ENCODE data around the gene FARP2. TPM values are rescaled to one million over a fixed set of nuclear protein-coding genes. Genes with fewer than 3 reads are reported as not detected.

The FARP2 gene
- total RNA-seq, 1 experiment from 2014 or later: 49.3 TPM

- no peak for DNase-seq (ENCODE audit: low read depth, low spot score)
- peaks cover 60% of the 10 kb centered on the region for H3K79me2 ChIP-seq (ENCODE audit: insufficient read depth, low read length)
- no peaks in the 10 kb centered on the region for H3K27me3 ChIP-seq (ENCODE audit: insufficient read depth, low read length)
- ChIA-PET CTCF (no interaction called here), POLR2A (no interaction called here), RAD21 (ENCODE audit: low non-redundant PET in 1 of 2, low total read pairs in 2 of 2, uncharacterized antibody in 2 of 2, unreplicated experiment in 2 of 2) (no interaction called here)
- H3K4me2 ChIP-seq (ENCODE audit: low read length): no peak overlapping the region
- ATAC-seq: no peak
- no peak overlapping the region for H2AFZ ChIP-seq (ENCODE audit: low read depth, low read length, poor library complexity, severe bottlenecking)
- no peaks in the 10 kb centered on the region for H3K9me3 ChIP-seq (ENCODE audit: control insufficient read depth in 1 of 2, insufficient read depth in 1 of 2, low read depth in 1 of 2, low read length in 2 of 2)
- no peak overlapping the region for H3K9ac ChIP-seq (ENCODE audit: low read length)
- intact Hi-C loops (cut with micrococcal nuclease): no loop called here
- H4K20me1 ChIP-seq (ENCODE audit: insufficient read depth): no peaks in the 10 kb centered on the region
- H3K4me1 ChIP-seq (ENCODE audit: control insufficient read depth in 1 of 2, insufficient read depth in 2 of 2, low read length in 2 of 2): peaks cover 7 to 13% of the 10 kb centered on the region in 2 experiments; a peak in 3 of 4 replicates
- BruUV-seq (replicated peaks): no TSS peak
- H3K27ac ChIP-seq (ENCODE audit: low read depth, low read length): no peak overlapping the region
- no peaks in the 10 kb centered on the region for H3K9me2 ChIP-seq (ENCODE audit: insufficient read depth)
- TF ChIP-seq YY1 (IDR thresholded peaks at IDR 0.05; ENCODE audit: extremely low read depth, insufficient replicate concordance, low read depth, low read length): no peak
- no peak for TF ChIP-seq SRF (IDR thresholded peaks at IDR 0.05; ENCODE audit: low read depth)
- no peak for TF ChIP-seq ZNF274 (IDR thresholded peaks at IDR 0.05; ENCODE audit: low read depth, low read length)
- TF ChIP-seq EZH2 (IDR thresholded peaks at IDR 0.05): no peak
- H3K36me3 ChIP-seq (ENCODE audit: control insufficient read depth in 1 of 2, insufficient read depth in 2 of 2, low read length in 2 of 2): peaks cover 6 to 13% of the 10 kb centered on the region in 2 experiments; a peak in 2 of 4 replicates
- no peak overlapping the region for H3K4me3 ChIP-seq (replicated peaks in 1 of 2; ENCODE audit: low read depth in 1 of 2, low read length in 2 of 2)
Measured at GRCh38 chr2:241502281-241502680, 146.2 kb downstream of the FARP2 start.

GRCh38 chr2:241503776-241504392, 147.8 kb downstream of the FARP2 start:
- Histone ChIP-seq H3K9me3 (ENCODE audit: control insufficient read depth in 1 of 2, insufficient read depth in 1 of 2, low read depth in 1 of 2, low read length in 2 of 2) (no peaks in the 10 kb centered on the region), H3K79me2 (ENCODE audit: insufficient read depth, low read length) (peaks cover 68% of the 10 kb centered on the region), H4K20me1 (ENCODE audit: insufficient read depth) (no peaks in the 10 kb centered on the region), H3K4me1 (ENCODE audit: control insufficient read depth in 1 of 2, insufficient read depth in 2 of 2, low read length in 2 of 2) (peaks cover 8 to 19% of the 10 kb centered on the region in 2 experiments), H3K4me2 (ENCODE audit: low read length) (no peak overlapping the region), H3K27ac (ENCODE audit: low read depth, low read length) (no peak overlapping the region), H2AFZ (ENCODE audit: low read depth, low read length, poor library complexity, severe bottlenecking) (no peak overlapping the region), H3K4me3 (replicated peaks in 1 of 2; ENCODE audit: low read depth in 1 of 2, low read length in 2 of 2) (no peak overlapping the region), H3K9ac (ENCODE audit: low read length) (no peak overlapping the region), H3K9me2 (ENCODE audit: insufficient read depth) (no peaks in the 10 kb centered on the region), H3K36me3 (ENCODE audit: control insufficient read depth in 1 of 2, insufficient read depth in 2 of 2, low read length in 2 of 2) (peaks cover 0 to 8% of the 10 kb centered on the region in 2 experiments; a peak in 2 of 4 replicates), H3K27me3 (ENCODE audit: insufficient read depth, low read length) (no peaks in the 10 kb centered on the region)
- BruUV-seq (replicated peaks): no TSS peak
- ChIA-PET POLR2A (no interaction called here), RAD21 (ENCODE audit: low non-redundant PET in 1 of 2, low total read pairs in 2 of 2, uncharacterized antibody in 2 of 2, unreplicated experiment in 2 of 2) (no interaction called here), CTCF (no interaction called here)
- intact Hi-C loops (cut with micrococcal nuclease): no loop called here
- DNase-seq (ENCODE audit: low read depth, low spot score) (no peak), ATAC-seq (no peak)
- TF ChIP-seq EZH2 (IDR thresholded peaks at IDR 0.05) (no peak), RAD21 (IDR thresholded peaks at IDR 0.05; ENCODE audit: low read depth) (no peak), ZFX (IDR thresholded peaks at IDR 0.05) (no peak), SIN3A (IDR thresholded peaks at IDR 0.05; ENCODE audit: low read depth) (no peak), EGR1 (IDR thresholded peaks at IDR 0.05; ENCODE audit: low read depth) (no peak), SRF (IDR thresholded peaks at IDR 0.05; ENCODE audit: low read depth) (no peak), SP1 (IDR thresholded peaks at IDR 0.05; ENCODE audit: low read depth) (no peak), POLR2AphosphoS5 (IDR thresholded peaks at IDR 0.05; ENCODE audit: low read depth, low read length) (no peak), JUND (IDR thresholded peaks at IDR 0.05) (no peak)
- TF ChIP-seq, protein P1, sequence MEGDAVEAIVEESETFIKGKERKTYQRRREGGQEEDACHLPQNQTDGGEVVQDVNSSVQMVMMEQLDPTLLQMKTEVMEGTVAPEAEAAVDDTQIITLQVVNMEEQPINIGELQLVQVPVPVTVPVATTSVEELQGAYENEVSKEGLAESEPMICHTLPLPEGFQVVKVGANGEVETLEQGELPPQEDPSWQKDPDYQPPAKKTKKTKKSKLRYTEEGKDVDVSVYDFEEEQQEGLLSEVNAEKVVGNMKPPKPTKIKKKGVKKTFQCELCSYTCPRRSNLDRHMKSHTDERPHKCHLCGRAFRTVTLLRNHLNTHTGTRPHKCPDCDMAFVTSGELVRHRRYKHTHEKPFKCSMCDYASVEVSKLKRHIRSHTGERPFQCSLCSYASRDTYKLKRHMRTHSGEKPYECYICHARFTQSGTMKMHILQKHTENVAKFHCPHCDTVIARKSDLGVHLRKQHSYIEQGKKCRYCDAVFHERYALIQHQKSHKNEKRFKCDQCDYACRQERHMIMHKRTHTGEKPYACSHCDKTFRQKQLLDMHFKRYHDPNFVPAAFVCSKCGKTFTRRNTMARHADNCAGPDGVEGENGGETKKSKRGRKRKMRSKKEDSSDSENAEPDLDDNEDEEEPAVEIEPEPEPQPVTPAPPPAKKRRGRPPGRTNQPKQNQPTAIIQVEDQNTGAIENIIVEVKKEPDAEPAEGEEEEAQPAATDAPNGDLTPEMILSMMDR (IDR thresholded peaks at IDR 0.05 in 2 of 3, conservative IDR thresholded peaks at IDR 0.05 in 1 of 3; ENCODE audit: borderline replicate concordance in 1 of 3, insufficient read depth in 1 of 3, low read depth in 2 of 3, low read length in 2 of 3): no peak
- TF ChIP-seq, protein P2, sequence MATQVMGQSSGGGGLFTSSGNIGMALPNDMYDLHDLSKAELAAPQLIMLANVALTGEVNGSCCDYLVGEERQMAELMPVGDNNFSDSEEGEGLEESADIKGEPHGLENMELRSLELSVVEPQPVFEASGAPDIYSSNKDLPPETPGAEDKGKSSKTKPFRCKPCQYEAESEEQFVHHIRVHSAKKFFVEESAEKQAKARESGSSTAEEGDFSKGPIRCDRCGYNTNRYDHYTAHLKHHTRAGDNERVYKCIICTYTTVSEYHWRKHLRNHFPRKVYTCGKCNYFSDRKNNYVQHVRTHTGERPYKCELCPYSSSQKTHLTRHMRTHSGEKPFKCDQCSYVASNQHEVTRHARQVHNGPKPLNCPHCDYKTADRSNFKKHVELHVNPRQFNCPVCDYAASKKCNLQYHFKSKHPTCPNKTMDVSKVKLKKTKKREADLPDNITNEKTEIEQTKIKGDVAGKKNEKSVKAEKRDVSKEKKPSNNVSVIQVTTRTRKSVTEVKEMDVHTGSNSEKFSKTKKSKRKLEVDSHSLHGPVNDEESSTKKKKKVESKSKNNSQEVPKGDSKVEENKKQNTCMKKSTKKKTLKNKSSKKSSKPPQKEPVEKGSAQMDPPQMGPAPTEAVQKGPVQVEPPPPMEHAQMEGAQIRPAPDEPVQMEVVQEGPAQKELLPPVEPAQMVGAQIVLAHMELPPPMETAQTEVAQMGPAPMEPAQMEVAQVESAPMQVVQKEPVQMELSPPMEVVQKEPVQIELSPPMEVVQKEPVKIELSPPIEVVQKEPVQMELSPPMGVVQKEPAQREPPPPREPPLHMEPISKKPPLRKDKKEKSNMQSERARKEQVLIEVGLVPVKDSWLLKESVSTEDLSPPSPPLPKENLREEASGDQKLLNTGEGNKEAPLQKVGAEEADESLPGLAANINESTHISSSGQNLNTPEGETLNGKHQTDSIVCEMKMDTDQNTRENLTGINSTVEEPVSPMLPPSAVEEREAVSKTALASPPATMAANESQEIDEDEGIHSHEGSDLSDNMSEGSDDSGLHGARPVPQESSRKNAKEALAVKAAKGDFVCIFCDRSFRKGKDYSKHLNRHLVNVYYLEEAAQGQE (IDR thresholded peaks at IDR 0.05; ENCODE audit: low read depth): no peak

Measured in HCT116 (cell line).